Hematopoietic multipotent progenitor cell treated with erythropoietin and hydrocortisone succinate and interleukin-3 and kit ligand, for 17 days (in vitro differentiated cells): ENCODE results near the gene CAST.
A peak's percentile ranks its signal among the peaks of the same experiment; 100 is the strongest.

Experiments used
- DNase-seq: peaks from one replicate; pipeline ENCODE4 v3.0.0-alpha.2; 2015; ENCODE audit warnings: low spot score

The CAST gene

GRCh38 chr5:96747720-96748119, 85.5 kb downstream of the CAST start:
- DNase-seq: no peak

- DNase-seq: no peak
These were observed 88.1 kb downstream of the CAST start for GRCh38 chr5:96750110-96750822.

DNA sequence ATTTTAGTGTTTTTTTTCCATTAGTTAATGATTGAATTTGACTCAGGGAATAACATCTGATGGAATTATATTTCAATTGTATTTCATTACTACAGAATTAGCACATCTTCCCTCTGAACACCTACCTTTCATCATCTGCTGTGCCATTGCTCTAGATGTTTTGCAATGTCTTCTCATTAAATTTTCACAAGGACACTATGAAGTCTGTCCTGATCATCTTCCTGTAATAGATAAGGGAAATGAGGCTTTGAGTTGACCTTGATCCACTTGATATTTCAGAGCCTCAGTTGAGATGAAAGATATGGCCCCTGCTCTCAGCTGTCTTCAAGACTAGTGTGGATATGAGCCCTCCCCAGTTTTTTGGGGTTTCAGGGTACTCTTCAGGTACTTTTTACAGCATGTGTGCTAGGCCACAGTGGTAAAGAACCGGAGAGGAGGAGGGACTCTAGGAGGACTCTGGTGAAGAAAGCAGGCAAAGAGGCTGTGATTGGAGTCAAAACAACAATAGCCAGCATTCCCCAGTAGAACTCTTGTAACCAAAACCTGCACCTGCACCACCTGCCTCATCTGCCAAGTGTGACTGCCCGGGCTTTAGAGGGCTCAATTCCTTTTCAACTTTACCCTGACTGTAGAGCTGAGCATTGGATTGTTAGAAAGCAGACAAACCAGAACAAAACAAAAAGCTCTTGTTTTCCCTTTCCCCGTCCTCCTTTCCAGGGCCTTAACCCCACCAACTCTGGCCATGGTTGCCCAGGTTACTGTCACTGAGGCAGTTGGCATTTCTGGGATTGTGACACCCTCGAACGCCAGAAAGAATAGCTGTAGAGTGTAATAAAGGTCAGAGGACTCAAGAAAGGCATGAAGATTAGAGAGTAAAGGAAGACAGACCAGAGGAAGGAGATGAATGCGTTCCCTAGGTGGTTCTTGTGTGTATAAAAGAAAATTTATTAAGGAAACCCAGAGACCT, 89.3 kb downstream of the CAST start:
- DNase-seq: no peak

- DNase-seq: peak; percentile 86
These were observed 90.3 kb downstream of the CAST start for GRCh38 chr5:96752341-96753016.

GRCh38 chr5:96753017-96753397, 90.8 kb downstream of the CAST start:
- DNase-seq: no peak

DNA sequence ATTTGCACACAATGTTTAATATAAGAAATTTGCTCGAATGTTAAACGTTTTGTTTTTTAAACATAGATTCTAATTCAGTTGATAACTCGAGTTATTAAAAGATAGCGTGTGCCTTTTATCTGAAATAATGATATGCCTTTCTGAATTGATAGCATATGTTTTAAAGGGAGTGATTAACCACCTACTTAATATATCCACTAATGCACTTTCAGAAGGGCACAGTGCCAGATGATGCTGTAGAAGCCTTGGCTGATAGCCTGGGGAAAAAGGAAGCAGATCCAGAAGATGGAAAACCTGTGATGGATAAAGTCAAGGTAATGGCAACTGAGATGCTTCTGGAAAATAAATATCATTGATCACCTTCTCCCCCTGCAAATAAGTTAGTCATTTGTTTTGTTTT, 91.7 kb downstream of the CAST start:
- no peak for DNase-seq

DNA sequence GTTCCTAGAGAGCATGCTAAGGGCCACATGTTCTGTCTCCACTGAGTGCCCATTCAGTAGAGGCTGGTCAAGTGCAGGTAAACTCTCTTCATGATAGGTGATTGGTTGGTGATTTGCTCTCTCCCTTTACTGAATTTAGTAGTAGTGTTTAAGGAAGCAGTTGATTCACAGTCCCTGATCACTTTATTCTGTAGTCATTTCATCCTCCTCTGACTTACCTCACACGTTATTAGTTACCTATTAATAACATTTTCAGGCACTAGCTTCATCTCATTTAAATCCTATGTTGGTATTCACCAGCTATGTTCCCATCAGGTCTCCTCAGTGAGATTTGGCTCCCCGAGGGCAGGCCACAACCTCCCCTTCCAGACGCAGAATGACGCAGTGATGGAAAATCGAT, 93.7 kb downstream of the CAST start:
- no peak for DNase-seq

- DNase-seq: no peak
These were observed 94.8 kb downstream of the CAST start for GRCh38 chr5:96756985-96757384.

- no peak for DNase-seq
These were observed 96.4 kb downstream of the CAST start for GRCh38 chr5:96758621-96759020.

- DNase-seq: no peak
These were observed 99.4 kb downstream of the CAST start for GRCh38 chr5:96761618-96762017.

DNA sequence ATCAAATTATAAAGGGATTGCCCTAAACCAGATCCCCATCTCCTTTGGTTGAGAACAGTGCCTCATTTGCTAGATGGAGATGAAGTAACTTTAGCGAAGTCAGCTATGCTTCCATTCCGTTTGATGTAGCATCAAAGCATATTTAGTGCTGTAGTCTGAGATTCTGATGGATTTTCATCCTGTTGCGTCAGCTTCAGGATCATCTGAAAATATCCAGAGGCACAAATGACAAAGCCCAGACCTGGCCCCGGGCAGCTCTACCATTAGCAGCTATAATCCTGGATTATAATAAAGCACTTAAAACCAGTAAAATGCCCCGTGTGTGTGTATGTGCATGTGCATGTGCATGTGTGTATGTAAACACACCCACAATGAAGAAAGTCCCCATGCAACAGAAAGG, 100.8 kb downstream of the CAST start:
- no peak for DNase-seq

DNA sequence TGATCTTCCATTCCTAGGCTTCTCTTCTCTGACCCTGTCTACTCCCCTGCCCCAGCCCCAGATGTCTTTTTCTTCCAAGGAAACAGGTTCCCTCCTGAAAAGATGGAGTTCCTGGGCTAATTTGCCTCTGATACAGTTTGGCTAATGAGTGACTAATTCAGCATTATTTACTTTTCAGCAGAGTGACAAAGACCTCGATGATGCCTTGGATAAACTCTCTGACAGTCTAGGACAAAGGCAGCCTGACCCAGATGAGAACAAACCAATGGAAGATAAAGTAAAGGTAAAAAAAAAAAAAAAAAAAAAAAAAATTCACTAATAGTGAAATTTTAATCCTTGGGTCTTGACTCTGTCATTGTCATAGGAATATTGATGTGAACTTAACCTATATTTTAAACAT, 102.9 kb downstream of the CAST start:
- DNase-seq: no peak

DNA sequence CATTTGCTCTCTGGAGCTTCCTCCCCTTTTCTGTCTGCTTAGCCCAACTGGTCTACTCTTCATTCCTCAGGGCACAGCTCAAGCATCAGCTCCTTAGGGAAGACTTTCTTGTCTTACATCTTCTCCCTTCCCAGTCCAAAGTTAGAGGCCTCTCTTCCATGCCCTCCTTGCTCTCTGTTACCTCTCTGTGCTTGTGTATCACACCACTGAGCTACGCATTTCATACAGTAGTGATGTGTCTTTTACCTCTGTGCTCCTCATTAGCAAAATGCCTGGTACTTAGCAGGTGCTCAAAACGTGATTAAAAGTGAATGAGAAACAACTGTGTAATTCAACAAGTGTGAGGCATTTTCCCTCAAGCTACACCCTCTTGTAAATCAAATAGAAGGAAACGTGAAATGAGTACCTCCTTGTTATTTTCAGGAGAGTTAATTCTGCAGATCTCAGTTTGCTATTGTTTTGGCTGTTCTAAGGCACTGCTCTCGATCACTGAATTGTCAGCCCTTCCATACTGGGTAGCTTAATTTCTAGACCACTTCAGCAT, 106.6 kb downstream of the CAST start:
- no peak for DNase-seq

GRCh38 chr5:96771395-96771794, 109.2 kb downstream of the CAST start:
- DNase-seq: no peak

GRCh38 chr5:96772111-96772510, 109.9 kb downstream of the CAST start:
- DNase-seq: no peak

GRCh38 chr5:96772542-96772941, 110.4 kb downstream of the CAST start:
- DNase-seq: no peak

DNA sequence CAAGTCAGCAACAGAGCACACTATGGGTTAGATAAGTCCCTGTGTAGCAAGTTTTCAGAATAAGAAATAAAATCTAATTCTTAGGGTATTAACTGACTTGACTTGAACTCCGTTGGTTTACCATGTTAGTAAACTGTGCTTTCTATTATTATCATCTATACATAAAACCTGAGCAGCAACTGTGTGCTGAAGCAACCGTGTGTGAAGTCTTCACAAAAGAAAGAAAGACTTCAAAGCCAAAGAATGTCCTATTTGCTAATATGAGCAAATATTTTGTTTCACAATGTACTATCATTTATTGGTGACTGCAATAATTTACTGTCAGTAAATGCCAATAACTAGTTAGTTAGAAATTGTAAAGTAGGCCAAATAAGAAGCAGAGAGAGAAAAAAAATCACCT, 112.9 kb downstream of the CAST start:
- DNase-seq: no peak

- DNase-seq: no peak
These were observed 113.5 kb downstream of the CAST start for GRCh38 chr5:96775689-96776088.

GRCh38 chr5:96776621-96777020, 114.4 kb downstream of the CAST start:
- DNase-seq: no peak

- DNase-seq: no peak
These were observed 116.2 kb downstream of the CAST start for GRCh38 chr5:96778409-96778808.

DNA sequence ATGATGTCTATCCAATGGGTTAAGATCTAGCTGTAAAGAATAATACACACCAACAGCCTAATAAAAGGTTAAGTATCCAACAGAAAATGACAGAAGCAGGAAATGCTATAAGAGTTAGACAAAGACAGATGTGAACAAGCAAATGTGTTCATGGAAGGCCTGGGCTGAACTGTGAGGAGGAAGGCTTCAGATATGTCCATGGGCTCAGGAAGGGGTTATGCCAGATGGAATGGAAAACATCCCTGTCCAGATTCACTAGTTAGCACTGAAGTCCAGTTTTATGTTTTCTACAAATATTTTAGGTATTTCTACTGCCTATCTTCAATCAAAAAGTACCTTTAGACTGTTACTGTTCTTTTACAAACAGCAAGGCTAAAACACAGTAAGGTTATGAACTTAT, 118.5 kb downstream of the CAST start:
- no peak for DNase-seq
